HUDEP-2 (cell line): ENCODE measurements around the gene ACTL7B.
A peak's percentile ranks its signal among the peaks of the same experiment; 100 is the strongest.
"Not testable (repeated sequence)": the region's sequence is repeated elsewhere in the genome, so short reads cannot be mapped to it uniquely, and the experiment has no call there.

Experiments
- DNase-seq, 76 experiments: peaks; one replicate each; lab custom pipeline; 2025; ENCODE audit not compliant: unreplicated experiment in 76 of 76; lab: John Stamatoyannopoulos, UW

ACTL7B gene

DNA sequence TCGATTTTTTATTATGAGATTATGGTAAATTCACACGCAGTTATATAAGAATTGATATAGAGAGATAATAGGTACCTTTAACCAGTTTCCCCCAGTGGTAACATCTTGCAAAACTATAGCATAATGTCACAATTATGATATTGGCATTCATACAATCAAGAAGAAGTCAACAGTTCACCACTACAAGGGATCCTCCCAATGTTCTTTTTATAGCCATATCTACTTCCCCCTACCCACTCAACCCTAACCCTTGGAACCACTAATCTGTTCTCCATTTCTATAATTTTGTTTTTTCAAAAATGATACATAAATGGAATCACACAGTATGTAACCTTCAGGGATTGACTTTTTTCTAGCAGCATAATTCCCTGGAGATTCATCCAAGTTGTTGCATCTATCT, 9.8 kb downstream of the ACTL7B start:
- DNase-seq: no peak

DNA sequence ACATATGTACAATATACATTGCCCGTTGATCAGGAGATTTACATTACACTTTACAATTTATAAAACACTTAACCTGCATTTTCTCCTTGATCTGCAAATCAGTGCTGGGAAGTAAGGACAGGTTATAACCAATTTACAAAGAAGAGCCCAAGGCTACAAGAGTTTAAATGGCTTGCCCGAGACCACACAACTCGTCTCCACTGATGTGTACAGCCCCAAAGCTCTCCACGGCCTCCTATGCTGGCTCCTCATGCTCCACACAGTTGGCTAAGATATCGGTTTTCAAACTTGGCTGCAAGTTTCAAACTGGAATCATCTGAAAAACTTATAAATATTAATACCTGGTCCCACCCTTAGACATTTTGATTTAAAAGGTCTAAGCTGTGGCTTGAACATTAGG, 10.3 kb downstream of the ACTL7B start:
- DNase-seq: no peak

DNA sequence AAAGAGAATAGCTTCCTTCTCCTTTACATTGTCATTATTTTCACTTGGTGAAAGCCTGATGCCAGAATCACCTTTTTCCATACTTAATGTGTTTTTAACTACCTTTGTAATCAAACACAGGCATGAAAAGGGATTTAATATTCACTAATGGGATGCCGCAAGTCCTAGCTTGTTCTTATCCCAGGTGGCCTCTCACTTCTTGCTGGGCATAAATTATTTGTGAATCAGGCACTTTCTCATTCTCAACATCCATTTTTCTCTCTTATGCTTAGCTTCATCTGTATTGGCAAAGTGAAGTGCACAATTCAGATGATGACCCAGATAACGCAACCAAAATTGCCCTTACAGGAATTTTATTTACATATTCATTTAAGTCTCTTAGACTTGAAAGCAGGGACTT, 10.9 kb downstream of the ACTL7B start:
- DNase-seq: no peak

DNA sequence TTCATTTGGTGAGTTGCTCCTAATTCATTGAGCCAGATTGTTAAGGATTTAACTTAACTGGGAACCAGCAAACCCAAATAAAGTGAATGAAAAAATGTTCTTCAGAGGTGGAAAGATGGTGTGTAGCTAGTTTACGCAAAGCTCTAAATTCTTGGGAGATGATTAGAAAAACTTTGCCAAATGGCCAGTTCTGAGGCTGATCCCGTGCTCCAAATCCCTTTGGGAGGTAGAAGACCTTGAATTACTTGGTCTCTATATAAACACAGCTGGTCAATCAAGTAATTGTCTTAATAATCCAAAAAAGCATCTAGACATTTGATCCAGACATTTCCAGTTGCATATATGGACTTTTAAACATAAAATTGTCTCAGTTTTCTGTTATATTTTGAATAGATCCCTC, 11.4 kb downstream of the ACTL7B start:
- no peak for DNase-seq

DNA sequence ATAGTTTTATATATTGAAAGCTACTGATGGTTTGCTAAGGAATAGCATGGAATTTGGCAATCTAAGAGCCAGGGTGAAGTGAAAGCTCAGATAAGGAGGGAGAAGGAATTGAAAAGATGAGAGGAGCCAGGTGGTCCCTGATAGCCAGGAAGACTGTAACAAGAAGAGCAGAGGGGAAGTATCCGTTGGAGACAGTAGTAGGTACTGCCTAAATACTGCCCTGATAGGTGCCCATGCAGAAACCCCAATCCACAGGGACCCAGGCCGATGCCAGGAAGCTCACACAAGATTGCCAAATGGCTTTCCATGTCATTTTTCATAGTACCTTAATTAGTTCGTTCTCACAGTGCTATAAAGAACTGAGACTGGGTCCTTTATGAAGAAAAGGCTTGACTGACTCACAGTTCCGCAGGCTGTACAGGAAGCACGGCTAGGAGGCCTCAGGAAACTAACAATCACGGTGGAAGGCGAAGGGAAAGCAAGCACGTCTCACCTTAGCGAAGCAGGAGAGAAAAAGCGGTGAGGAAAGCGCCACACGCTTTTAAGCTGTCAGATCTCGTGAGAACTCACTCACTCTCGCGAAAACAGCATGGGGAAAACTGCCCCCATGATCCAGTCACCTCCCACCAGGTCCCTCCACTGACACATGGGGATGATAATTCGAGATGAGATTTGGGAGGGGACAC, 13.0 kb downstream of the ACTL7B start:
- DNase-seq: no peak

DNA sequence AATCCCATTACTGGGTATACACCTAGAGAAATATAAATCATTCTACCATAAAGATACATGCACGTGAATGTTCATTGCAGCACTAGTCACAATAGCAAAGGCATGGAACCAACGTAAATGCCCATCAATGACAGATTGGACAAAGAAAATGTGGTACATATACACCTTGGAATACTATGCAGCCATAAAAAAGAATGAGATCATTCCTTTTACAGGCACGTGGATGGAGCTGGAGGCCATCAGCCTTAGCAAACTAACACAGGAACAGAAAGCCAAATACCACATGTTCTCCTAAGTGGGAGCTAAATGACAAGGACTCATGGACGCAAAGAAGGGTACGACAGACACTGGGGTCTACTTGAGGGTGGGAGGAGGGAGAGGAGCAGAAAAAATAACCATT, 16.2 kb downstream of the ACTL7B start:
- not testable (repeated sequence) for DNase-seq

DNA sequence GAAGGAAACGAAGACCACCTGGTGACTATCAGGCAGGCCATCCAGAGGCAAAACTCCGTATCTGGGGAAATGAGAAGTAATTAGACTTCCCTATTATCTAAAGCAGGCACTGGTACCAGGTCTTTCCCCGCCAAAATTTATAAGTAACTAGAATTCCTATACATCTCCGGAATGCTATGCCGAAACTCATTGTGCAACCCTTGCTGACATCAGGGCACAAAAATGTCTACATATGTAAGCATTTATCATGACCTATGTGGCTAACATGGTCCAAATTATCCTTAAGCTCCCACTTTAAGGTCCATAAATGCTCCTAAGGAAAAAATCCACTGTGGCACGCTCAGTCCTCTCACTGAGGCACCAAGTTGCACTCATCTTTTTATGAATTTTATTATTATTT, 17.8 kb downstream of the ACTL7B start:
- no peak for DNase-seq

DNA sequence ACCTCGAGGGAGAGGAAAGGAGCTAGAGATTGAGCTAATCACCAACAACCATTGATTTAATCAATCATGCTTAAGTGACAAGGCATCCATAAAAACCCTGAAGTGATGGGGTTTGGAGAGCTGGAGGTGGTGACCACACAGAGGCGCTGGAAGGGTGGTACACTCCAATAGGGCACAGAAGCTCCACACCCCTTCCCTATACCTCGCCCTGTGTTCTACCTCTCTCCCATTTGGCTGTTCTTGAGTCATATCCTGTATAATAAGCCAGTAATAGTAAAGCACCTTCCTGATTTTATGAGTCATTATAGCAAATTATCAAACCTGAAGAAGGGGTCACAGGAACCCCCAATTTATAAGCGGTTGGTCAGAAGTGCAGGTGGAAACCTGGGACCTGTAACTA, 18.3 kb downstream of the ACTL7B start:
- no peak for DNase-seq

DNA sequence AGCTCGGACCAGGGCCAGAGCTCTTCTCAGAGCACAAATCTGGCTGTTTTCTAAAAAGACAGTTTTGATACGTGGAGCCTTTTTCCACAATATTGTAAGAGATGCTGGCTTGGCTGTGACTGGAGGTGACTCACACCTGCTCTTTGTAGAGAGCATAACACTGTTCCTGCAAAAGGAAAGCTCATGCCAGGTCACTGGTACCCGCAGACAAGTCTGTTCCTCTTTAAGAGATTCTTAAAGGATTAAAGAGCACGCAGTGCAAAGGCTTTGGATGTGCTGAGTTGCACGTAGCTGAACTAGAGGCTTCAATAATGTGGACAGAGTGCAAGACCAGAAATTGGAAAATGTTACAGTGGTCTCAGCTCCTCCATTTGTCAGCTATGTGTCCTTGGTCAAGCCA, 19.0 kb downstream of the ACTL7B start:
- DNase-seq: no peak

DNA sequence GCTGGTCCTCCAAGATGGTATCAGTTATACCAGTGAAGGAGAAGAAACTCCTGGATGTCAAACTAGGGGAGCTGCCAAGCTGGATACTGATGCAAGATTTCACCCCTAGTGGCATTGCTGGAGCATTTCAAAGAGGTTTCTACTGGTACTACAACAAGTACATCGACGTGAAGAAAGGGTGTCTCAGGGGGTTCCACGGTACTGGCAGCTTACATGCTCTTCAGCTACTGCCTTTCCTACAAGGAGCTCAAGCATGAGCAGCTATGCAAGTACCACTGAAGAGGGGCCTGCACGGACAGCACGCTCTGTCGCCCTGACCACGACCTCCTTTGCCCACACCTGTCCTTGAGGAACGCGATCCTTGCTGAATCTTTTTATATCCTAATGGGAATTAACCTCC, 19.5 kb downstream of the ACTL7B start:
- DNase-seq: no peak

DNA sequence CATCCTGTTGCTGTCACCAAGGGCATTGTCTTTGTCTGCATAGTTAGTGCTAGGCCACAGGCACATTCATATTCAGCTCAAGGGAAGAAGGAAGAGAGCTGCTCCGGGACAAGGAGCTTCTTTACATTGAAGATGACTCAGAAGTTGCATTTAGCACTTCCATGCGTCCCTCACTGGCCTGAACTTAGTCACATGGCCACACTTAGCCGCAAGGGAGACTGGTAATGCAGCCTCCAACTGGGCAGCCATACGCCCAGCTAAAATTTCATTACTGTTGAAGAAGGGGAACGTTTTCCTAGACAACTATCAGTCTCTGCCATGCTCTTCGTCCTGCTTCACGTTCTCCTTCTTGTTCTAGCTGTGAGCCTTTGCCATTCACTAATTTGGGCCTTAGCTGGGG, 20.0 kb downstream of the ACTL7B start:
- no peak for DNase-seq

DNA sequence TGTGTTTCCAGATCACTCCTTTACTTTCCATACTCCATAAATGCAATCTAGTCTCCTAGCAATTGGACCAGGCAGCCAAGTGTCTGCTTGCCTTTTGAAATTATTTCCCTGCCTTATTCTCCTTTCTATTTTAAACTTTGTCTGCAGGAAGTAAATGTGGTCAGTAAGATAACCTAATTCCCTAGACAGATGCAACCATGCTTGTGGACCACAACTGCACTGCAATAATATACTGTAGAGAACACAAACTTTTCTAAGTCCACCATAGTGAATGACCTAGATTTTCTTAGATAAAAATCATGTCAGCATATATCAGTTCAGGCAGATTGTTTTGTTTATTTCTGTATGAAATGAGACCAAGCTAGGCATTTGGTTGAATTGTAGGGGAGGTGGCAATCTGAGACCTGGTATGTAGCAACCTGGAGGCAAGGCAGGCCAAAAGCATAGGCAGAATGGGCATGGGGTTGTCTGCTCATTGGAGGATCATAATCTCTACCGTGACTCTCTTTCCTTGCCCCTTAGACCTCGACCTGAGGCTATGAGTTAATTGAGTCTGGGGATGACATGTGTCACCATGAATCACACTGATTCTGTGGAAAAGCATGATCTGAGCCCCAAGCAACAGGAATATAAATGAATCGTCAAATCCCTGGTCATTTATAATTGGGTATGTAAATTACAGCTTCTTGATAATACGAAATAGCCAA, 20.7 kb downstream of the ACTL7B start:
- no peak for DNase-seq

DNA sequence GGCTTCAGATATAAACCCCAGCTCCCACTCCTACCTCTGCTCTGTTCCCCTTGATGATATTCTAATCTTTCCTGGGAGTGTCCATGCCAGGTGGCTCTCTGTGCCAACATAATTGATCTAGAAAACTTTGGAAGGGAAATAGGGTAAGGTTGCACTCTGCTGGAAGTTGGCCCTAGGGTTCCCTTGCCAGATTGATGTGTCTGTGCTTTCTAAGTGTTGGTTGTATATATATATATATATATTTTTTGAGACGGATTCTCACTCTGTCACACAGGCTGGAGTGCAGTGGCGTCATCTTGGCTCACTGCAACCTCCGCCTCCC, 23.6 kb downstream of the ACTL7B start:
- DNase-seq: no peak

DNA sequence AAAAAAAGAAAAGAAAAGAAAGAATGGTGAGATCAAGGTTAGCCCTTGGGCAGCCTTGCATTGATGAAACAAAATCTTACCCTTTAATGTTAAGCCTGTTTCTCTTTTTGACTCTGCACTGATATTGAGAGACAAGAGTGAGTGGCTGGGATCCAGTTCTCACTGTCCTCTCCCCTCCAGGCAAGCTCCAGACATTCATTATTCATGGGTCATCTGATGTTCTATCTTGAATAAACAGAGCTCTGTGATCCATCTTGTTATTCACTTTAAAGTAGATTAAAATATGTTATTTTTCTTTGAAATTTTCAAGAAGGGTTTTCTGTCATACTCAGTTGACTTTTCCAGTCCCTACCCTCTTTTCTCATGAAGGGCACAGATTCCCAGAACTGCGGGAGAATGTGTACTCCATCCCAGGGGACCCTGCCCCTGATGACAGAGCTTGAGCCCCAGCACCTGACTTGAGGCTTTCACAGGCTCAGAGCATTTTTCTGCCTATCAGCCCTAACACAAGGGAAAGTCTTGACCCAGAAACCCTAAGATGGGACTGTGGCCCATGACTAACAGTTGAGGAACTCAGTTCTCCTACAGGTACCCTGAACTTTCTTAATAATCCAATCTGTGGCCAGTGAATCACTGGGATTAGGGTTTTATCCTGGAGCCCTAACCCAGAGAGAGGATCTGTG, 24.1 kb downstream of the ACTL7B start:
- DNase-seq: no peak

DNA sequence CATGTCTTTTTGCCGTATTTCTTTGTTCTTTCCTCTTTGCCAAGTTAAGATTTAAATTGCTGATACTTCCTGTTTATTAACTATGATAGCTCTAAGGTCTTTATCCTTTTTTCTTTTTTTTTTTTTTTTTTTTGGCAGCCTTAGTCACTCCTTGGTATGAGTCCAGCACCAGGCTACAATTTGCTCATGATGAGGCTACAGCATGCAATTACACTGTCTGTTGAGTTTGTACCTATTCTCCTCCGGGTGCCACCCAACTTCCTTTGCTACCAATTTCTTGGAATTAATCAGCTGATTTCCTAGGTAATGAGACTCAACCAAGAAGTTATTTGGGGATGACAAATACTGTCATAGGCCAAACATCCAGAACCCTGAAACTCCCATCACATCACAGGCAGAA, 25.5 kb downstream of the ACTL7B start:
- no peak for DNase-seq

DNA sequence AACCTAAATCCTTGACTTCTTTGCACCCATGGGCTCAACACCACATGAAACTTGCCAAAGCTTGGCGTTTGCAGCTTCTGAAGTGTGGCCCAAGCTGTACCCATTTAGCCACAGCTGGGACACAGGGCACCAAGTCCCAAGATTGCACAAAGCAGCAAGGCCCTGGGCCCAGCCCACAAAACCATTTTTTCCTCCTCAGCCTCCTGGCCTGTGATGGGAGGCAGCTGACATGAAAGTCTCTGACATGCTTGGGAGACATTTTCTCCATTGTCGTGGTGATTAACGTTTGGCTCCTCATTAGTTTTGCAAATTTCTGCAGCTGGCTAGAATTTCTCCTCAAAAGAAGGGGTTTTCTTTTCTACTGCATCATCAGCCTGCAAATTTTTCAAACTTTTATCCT, 32.0 kb downstream of the ACTL7B start:
- DNase-seq: no peak

DNA sequence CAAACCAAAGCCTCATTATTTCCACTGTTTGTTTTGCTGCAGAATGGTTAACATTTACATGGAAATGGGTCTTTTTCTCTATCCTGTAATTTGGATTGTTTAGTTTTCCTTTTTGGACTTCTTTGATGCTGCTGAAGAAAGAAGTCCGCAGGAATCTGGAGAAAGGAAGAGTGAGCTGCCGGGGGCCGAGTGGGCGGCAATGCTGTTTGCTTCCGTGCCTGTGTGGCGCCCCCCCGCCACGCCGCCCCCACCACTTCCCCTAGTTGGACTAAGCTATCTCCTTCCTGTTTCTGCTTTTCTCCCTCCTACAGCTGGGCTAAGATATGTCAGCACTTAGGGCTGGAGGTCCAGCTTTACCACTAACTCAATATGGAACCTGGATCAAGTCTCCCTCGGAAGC, 39.7 kb downstream of the ACTL7B start:
- DNase-seq: no peak

DNA sequence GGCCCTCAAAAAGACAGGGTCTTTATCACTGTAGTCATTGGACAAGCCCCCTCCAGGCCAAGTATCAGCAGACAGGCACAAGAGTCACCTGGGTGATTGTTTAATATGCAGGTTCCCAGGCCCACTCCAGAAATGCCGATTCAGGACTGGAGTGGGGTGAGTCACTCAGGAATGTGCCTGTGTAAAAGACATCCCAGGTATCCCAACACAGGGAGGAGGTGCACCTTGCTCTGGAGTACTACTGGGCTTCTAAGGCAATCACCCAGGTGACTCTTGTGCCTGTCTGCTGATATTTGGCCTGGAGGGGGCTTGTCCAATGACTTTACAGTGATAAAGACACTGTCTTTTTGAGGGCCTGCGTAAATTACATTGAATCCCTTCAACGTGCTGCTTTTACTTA, 40.6 kb downstream of the ACTL7B start:
- no peak for DNase-seq

DNA sequence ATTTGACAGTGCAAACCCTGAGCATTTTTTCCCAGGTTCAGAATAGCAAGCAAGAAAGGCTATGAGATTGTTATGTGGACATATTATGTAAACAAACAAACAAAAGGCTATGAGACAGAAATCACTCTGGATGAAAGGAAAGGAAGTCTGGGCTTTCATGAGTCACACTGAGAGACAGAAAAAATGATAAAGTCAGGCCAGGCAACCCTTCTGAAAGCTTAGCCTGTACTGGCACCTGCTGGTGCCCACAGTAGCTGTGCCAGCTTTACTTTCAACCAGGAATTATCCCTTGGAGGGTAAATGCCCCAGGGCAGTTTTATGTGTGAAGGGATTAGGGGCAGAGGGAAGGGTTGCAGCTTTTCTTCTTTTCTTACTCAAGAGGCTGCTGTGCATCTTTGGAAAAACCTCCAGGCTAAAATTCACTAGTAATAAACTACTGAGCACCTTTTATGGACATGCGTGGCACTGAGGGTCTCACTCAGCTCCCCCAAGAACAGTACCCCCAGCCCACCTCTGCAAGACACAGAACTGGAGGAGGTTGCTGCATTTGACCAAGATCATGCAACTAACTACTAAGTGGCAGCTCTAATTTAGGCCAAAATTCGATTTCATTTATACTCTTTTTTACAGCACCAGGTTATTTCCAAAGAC, 41.7 kb downstream of the ACTL7B start:
- peak in 1 of 76 experiments; percentile 6 for DNase-seq

DNA sequence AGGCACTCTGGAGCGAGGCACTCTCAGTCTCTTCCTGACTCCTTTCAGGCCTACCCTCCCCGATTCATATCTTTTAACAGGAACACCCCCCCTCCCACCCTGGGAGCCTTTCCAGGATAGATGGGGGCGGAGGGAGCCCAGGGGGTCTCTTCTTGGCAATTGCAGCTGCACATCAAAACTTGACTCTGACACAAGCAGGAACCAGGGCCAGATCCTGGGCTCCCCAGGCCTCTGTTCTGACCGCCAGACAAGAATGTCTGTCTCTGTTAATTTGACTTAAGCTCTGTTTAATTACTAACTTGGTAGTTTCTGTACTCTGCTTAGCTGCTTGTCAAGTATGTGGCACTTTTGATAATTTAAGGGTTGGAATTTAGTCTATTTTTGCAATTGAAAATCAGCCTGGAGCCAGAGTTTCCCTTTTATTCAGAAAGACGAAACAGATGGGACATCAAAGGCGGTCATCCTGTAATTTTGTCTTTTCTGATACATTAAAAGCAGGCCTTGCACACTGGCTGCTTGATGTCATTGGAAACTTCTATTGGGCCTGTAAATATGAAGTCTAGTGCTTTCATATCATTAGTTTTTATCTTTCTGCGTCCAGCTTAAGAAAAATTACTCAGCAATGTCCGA, 43.3 kb downstream of the ACTL7B start:
- no peak for DNase-seq

DNA sequence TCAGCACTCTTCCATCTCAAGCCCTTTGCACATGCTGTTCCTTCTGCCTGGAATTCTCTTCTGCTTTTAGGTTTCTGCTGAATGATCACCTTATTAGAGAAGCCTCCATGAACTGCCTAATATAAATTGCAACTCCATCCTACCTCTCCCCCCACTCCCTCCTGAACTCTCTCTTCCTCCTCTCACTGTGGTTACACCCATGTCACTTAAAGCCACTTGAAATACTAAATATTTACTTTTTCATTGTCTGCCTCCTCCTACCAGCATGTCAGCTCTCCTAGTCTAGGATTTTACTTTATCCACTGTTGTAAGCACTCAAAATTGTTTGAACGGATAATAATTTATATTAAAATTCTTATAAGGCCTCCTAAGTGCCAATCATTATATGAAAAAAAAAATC, 43.8 kb downstream of the ACTL7B start:
- DNase-seq: no peak
